GM12801 (cell line): Measurements from ENCODE around the gene TNIK.

Experiments used
- TF ChIP-seq, protein P1 (sequence below): IDR thresholded peaks from one replicate; pipeline ENCODE4 v1.5.1; 2011; ENCODE audit warnings: control low read depth; ENCODE audit not compliant: insufficient read length; ENCODE audit errors: extremely low read depth

The TNIK gene

DNA sequence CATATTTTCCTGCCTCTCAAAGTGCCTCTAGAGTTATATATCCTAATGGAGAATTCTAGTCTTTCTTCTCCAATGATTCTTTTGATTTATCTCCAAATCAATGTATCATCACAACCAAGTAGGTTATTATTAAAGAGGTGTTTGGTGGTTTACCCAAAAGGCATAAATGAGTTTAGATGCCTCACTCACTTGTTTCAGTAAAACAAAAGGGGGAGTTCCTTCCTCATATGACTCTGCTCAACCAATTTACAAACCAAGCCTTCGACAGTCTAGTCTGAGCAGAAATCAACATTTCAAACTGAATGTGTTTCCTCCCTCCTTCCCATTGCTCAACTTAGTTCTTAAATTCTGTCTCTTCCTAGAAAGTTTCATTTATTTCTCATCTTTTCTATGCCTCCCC is 116.5 kb downstream of the TNIK start:
- TF ChIP-seq, protein P1, sequence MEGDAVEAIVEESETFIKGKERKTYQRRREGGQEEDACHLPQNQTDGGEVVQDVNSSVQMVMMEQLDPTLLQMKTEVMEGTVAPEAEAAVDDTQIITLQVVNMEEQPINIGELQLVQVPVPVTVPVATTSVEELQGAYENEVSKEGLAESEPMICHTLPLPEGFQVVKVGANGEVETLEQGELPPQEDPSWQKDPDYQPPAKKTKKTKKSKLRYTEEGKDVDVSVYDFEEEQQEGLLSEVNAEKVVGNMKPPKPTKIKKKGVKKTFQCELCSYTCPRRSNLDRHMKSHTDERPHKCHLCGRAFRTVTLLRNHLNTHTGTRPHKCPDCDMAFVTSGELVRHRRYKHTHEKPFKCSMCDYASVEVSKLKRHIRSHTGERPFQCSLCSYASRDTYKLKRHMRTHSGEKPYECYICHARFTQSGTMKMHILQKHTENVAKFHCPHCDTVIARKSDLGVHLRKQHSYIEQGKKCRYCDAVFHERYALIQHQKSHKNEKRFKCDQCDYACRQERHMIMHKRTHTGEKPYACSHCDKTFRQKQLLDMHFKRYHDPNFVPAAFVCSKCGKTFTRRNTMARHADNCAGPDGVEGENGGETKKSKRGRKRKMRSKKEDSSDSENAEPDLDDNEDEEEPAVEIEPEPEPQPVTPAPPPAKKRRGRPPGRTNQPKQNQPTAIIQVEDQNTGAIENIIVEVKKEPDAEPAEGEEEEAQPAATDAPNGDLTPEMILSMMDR: no peak

DNA sequence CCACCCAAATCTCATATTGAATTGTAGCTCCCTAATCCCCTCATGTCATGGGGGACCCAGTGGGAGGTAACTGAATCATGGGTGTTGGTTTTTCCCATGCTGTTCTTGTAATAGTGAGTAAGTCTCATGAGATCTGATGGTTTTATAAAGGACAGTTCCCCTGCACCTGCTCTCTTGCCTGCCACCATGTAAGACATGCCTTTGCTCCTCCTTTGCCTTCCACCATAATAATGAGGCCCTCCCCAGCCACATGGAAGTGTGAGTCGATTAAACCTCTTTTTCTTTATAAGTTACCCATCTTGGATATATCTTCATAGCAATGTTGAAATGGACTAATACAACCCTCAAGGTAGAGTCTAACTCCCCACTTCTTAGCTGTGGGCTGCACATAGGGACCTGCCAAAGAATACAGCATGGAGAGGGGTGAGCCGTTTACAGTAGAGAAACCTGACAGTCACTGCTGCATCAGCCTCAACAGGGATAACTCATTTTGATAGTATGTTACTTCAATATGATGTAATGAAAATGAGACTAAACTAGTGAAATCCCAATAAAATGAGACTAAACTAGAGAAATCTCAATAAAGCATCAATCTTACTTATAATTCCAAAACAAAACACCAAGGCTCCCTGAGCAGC is 117.3 kb downstream of the TNIK start:
- TF ChIP-seq, protein P1: no peak

DNA sequence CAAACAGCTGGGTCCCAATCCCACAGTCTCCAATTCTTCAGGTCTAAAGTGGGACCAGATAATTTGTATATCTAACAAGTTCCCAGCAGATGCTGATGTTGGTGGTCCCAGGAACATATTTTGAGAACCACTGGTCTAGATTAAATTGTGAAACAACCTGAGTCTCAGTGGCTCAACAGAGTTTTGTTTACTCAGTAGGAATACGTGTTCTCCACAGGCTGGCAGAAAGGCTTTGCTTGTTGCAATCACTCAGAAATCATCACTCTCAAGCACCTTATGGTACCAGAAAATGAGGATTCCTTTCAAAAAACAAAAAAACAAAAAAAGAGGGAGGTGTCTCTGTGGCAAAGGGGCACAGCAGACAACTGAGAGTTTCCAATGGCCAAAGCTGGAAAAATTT is 118.0 kb downstream of the TNIK start:
- TF ChIP-seq, protein P1: no peak

DNA sequence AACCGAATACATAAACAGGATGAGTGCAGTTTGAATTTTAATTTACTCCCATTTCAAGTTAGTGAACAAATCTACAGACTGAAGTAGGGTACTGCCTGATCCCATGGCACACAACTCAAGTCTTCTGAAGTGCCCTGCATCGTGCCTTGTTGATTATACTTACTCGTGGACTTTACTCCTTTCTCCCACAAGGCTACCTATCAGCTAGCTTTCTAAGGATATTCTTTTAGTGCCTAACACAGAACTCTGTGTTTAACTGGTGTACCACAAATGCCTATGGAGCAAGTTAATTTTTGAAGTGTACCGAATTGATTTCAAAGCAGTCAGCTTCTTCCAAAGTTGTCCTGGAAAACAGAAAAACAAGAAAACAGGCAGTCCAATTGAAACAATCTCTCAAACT is 119.8 kb downstream of the TNIK start:
- TF ChIP-seq, protein P1: no peak

DNA sequence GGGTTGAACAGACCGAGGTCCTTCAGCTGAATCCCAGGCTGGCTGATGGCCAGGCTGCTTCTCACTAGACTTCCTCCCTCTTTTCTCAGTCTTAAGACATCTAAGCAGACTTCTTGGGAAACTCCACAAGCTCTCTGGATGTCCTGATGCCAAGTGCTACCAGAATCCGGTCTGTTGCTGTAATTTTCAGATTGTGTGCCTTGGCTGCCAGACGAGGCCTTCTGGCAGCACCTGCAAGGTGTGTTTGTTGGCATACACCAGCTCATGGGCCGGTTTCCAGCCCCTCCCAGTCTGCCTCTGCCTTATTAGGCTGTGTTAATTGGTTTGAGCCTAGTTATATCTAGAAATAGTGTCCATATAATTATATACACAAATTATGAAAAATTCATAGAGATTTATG is 120.6 kb downstream of the TNIK start:
- TF ChIP-seq, protein P1: no peak

DNA sequence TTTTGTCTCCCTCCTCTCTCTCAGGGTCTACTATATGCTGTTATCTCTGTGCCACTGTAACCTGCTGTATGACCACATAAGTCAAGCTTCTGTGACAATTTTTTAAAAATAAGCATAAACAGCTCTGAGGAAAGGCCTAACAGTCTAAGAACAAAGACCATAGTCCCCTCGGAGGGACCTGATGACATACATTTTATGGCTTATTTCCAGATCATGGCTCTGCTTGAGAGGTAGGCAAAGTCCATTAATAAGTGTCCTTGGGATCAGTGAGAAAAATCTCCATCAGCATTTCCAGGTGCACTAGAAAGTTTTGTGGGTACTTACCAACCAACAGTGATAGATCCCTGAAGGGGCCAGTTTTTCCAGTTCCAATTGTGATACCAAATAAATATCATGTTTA is 123.8 kb downstream of the TNIK start:
- TF ChIP-seq, protein P1: no peak

DNA sequence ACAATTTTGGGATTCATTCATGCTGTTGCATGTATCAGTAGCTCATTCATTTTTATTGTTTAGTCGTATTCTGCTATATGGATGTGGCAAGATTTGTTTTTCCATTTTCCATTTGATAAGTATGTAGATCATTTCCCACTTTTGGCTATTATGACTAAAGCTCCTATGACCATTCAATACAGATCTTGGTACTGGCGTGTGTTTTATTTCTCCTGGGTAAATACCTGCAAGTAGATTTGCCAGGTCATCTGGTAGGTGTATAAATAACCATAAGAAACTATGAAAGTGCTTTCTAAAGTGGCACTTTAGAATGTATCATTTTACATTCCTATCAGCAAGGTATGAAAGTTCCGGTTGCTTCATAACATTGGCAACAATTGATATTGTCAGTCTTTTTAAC is 124.6 kb downstream of the TNIK start:
- TF ChIP-seq, protein P1: no peak
